HG03520 (cell line): ENCODE data around the gene MTARC2.

Experiments used
- ATAC-seq: cut with Tn5 transposase; IDR thresholded peaks from one replicate; pipeline ENCODE4 v1.9.1; 2021; ENCODE audit warnings: mild to moderate bottlenecking, moderate library complexity; ENCODE audit not compliant: unreplicated experiment

The MTARC2 gene

DNA sequence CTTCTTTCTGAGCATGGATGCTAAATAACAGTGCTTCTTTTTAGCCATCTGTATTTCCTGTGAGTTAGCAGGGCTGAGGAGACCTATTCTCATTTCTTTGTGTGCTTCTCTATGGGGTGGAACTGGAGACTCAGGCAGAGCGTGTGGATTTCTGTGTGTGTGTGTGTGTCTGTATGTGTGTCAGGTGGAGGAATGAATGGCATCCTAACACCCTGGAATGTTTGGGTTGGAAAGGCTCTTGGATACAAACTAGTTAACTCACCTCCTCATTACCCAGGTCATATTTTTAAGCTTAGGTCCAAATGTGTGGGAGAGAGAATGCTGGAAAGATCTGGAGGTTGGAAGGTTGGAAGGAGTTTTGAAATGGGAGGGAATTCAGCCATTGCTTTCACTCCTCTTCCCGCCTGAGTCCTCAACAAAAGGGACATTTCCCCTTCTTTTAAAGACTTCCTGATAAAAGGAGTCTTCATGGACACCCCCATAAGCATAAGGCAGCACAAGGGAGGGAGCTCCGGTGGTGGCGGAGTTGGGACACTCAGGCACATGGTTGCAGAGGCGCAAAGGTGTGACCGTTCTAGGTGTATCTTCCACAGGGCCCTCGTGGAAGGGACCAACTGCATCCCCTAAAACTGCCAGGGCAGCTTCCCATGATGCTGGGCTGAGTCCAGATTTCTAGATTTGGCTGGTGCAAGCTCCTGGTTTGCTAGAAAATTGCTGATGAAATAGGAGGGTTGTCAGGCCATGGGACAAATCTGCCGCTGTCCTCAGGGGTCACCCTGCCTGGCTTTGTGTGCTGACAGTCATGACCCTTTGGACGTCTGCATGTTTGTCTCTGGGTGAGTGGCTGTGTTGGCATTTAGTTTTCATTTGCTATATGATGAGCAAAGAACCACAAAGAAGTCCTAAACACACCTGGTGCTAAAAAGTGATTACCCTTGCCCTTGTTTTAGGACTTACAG lies 76.2 kb downstream of the MTARC2 start:
- ATAC-seq: no peak

DNA sequence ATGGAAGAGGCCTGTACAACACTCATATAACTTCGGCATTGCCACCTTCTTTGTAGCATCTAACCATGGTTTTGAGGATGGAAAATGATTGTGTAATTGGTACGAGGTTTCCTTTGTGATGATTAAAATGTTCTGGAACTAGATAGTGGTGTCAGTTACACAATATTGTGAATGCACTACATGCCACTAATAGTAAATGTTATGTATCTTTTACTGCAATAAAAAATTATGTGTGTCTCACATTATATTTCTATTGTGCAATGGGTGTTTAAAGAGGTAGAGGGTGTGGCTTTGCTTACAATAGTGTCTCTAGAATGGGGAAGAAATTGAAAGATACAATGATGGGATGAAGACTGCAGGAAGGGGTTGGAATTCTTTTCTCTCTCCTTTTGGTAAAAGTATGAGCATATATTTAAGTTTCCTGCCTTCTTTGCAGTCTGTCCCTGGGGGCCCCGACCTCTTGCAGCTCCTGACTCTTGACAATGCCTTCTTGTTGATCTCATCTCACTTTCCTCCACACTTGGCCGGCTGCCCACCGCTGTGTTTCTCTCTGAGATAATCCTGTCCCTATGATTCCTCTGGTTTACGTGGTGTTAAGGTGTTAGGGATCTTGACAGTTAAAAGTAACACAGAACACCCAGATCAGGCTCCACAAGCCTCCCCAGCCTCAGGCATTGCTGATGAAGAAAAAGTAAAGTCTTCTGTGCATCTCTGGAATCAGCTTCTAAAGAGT lies 77.9 kb downstream of the MTARC2 start:
- ATAC-seq: no peak

DNA sequence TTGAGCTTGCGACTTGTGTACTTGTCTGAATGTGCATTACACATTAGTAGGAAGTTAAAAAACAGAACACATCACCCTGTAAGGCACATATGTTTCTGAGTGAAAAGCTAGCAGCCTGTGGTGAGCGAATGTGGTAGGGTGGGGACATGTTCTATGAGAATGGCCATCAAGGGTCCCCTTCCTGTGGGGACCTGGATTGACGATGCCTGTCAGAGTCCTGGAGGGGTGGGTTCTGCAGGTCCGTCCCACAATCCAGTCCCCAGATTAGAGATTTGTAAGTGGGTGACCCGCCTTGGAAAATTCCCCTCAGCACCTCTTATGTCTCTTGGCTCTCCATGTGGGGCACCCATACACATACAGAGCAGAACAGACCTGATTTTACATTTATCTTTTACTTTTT lies 78.6 kb downstream of the MTARC2 start:
- ATAC-seq: no peak

DNA sequence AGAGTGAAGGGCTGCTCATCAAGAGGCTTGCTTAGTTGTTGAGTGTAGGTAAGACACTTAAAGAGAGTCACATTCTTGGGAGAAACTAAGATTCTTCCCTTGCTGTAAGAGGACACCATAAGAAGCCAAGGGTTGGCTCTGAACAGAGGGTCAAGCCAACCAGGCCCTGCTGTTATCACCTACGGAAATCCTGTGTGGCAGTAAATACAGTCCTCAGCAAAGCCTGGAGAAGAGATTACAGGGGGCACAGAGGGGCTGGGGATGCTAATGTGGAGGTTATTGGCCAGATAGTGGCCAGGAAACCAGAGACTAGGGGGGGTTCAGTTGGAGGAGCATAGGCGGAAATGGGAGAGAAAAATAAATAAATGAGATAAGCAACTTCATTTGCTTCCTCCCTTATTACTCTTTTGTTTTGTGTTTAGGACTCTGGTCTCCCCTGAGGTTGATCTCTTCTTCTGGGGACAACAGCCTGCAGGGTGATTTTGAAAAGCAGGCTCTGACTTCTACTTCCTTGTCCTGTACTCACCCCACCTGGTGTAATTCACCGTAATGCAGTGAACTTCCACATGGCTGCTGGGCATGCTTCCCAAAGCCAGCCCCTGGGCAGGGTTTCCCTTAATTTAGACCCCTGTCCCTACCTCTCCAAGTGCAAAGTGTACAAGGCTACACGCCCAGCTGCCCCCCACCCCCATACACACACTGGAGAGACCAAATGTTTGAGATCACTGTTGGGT lies 79.5 kb downstream of the MTARC2 start:
- ATAC-seq: no peak

DNA sequence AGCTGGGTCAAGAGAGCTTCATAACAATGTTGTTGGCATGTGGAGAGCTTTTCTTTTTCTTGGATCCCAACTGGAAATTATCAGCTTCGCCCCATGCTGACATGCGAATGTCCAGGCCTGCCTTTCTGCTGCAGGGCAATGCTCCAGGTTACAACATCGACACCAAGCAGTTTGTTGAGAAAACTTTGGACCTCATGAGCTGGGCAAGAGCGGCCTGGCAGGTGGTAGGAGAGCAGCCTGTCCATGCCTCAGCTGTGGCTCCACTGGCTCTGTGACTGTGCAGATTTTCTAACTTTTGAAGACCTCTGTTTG lies 80.0 kb downstream of the MTARC2 start:
- no peak for ATAC-seq

DNA sequence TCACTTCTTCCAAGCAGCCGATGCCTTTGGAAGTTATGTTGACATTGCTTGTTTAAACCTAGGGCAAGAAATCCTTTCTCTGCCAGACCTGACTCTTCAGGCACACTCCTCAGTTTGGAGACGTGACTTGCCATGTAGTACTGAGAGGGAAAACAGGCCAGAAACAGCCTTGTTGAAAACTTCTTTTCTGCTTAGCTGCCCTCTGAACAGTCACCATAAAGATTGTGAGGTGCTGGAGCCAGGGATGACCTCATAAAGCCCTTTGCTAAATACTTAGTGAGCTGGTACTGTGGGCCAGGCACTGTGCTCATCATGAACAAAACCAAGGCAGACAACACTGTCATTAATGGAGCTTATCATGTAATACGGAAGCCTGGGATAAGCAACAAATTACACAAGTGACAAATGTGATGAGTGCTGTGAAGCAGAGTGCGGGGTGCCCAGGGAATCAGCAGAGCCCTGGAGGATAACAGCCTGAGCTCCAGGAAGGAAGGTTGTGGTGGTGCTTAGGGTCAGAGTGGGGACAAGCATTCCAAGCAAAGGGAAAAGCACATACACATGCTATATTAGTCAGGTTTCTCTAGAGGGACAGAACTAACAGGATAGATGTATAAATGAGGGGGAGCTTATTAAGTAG lies 80.9 kb downstream of the MTARC2 start:
- ATAC-seq: no peak

DNA sequence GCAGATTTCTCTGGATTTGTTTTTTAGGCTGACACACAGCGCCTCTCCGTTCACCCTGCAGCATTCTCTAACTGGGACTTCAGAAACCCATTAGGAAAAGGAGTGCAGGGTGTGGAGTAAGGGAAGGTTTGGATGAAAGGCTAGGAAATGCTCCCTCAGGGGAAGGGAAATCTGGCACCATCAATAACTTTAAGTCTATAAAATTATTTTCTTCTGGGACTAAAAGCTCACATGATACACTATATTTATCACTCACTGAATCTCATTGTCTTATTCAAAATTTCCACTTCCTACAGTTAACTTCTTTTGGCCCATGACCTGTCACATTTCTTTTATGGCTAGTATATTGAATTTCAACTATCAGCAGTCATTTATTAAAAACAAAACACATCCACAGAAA lies 85.3 kb downstream of the MTARC2 start:
- no peak for ATAC-seq
